NCI-H526 treated with DMSO at 0.1 percent for 48 hours (cell line): ENCODE measurements around the gene STX2.
"Not testable (repeated sequence)": the region's sequence is repeated elsewhere in the genome, so short reads cannot be mapped to it uniquely, and the experiment has no call there.

Source experiments
- DNase-seq: peaks from one replicate; lab custom pipeline; 2025; lab: John Stamatoyannopoulos, UW

STX2 gene

DNA sequence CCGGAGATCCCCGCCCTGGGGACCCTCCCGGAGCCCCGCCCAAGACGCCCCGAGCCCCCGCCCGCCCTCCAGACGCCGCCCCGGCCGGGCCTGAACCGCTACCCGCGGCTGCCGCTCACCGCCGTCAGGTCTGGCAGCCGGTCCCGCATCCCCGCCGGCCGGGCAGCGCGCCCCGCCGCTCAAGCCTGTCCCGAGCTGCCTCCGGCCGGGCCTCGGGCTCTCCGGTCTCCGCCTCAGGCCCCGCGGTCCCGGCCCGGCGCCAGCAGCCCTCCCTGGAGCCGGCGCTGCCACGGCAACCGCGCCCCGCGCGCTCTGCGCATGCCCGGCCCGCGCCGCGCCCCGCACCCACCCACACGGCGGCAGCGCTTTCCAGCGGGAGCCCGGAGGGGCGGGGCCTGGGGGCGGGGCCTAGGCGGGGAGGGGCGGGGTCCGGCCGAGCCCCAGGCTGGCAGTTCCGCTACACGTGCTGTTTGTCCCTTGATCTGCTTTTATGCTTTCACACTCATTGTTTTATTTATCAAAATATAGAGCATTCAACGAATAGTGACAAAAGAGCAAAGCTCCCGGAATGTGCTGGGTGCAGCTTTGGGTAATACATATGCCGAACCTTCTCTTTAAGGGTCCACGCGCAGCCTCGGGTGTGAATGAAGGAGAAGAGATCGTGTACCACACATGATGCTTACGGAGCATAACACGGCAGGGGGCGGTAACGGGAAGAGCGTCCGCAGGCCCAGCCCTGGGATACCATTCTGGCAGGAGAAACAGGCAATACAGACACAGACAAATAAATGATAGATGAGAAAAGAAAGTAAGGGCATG, at the start of gene STX2:
Gene STX2 (minus strand): TSS at position 300 of the 819 bp plus-strand sequence. CDS start 151 bp downstream, at position 149.
- peak; percentile 72 for DNase-seq

DNA sequence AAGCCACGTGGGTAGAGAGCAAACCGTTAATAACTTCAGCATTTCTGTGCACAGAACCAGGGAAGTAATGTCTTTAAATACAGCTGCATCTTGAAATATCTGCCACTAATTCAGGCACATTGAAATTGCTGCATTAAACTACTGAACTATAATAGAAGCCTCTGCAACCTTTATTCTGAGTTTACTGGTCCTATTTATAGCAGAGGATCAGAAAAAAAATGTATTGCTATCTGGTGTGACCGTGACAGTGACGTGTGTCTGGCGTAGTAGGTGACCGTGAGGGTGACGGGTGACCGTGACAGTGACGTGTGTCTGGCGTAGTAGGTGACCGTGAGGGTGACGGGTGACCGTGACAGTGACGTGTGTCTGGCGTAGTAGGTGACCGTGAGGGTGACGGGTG, 48.1 kb upstream of the STX2 start:
- DNase-seq = not testable (repeated sequence)

DNA sequence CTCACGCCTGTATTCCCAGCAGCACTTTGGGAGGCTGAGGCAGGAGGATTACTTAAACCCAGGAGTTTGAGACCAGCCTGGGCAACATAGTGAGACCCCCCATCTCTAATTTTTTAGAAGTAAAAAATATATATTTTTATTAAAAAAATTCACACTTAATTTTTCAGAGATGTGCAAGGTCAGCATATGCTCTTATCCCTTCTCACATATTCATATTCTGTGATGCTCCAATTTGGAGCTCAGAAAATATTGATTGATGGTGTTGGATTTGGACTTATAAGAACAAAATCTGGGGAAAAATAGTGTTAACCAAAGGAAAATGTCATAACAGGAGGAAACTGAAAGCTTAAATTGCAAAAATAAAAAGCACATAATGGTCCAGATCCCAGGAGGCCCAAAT, 42.5 kb upstream of the STX2 start:
- no peak for DNase-seq

DNA sequence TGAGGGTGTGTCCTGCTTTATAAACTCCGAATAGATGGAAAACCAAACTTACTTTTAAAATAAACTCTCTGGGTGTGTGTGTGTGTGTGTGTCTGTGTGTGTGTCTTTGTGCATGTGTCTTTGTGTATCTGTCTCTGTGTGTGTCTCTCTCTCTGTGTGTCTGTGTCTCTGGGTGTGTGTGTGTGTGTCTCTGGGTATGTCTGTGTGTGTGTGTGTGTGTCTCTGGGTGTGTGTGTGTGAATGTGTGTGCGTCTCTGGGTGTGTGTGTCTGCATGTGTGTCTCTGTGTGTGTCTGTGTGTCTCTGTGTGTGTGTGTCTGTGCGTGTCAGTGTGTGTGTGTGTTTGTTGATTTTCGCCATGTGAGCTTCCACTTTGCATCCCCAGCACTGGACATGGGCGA, 42.0 kb upstream of the STX2 start:
- DNase-seq = no peak

DNA sequence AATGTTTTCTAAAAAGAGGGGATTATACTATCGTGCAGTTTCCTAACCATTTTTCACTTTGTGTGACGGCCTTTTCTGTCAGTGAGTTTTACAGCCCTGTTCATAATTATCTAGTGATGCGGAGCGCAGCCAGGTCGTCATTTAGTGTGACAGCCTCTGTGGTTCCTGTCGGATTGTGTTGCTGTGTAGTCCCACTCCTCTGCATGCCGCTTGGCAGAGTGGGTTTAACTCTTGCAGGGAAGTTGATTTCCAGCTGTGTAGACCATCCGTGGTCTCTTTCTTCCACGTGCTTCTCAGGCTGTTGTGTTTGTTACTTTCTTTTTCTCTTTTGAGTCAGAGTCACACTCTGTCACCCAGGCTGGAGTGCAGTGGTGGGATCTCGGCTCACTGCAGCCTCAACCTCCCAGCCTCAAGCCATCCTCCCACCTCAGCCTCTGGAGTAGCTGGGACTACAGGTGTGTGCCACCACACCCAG, 41.4 kb upstream of the STX2 start:
- DNase-seq = no peak

DNA sequence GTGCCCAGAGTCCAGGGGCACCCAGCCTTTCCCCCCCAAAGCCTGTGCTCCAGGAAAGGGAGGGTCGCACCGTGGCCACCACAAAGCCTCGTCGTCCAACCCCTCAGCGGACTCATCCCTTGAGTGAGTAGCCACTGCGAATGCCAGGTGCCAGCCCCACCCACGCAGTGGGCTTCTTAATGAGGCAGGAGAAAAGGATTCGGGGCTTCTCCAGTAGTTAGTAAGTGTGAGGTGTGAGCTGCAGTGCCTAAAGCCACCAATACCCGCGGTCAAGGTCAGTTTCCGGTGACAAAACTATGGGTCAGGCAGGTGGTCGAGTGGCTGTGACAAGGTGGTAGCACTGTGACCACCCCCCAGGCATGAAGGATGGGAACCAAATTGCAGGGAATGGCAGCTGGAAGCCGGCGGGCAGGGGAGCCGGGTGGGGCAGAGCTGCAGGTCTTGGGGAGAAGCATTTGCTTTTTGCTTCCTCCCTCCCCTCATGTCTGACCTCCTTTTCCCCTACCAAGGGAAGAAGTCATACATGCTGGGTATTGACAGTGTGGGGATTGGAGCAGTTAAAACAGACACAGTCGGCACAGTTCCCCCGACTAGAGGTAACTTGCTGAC, 40.8 kb upstream of the STX2 start:
- no peak for DNase-seq

DNA sequence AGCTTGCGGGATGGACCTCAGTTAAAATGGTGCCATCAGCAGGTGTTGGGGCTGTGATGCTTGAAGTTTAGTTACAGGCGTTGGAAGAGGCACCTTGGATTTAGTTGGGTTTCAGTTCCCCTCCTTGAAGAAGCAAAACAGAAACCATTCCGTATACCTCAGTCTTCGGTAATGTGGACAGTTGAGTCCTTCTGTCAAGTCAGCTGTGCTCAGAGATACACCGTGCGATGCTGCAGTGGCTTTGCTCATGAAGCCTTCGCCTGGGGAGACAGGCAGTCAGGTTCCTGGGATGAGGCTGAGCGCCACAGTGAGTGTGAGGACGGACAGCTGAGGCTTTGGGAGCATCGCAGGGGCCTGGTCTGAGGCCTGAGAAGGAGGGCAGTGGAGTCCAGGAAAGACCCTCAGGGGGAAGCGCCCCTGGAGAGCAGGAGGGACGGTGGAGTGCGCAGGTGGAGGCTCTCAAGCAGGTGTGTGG, 40.2 kb upstream of the STX2 start:
- no peak for DNase-seq

DNA sequence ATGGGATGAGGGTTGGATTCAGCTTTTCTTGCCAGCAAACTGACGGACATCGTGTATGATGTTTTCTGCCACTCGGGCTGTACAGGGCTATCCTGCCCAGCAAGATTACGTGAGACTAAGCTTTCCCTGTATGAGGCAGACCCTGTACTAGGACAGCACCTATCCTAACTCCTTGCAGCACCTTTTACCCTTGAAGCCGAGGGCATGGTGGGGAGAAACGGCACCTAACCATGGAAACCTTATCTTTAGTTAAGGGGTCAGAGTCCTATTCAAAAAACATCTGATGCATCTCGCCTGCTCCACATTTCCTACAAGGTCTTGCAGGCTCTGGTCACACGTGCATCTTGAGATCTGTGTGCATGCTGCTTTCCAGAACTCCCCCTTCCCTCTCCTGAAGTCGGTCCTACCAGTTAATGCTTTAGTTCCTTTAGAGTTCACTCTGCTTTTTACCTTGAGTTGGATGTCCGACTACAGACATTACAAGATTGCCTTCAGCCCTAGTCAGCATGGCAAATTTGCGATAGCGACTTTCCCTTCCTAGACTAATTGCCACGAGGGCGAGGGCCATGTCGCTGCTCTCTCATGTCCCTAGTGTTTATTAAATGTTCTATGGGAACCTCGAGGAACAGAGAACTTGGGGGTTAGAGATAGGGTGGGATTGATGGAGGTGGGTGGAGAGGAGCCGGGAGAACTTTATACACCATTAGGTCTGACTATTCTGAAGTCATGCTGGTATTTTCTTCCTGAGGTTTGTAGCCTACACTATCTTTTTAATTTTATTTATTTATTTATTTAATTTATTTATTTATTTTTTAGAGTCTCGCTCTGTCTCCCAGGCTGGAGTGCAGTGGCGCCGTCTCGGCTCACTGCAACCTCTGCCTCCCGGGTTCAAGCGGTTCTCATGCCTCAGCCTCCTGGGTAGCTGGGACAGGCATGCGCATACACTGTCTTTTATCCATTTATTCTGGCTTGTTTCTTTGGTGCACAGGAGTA, 39.4 kb upstream of the STX2 start:
- DNase-seq = peak; percentile 21

DNA sequence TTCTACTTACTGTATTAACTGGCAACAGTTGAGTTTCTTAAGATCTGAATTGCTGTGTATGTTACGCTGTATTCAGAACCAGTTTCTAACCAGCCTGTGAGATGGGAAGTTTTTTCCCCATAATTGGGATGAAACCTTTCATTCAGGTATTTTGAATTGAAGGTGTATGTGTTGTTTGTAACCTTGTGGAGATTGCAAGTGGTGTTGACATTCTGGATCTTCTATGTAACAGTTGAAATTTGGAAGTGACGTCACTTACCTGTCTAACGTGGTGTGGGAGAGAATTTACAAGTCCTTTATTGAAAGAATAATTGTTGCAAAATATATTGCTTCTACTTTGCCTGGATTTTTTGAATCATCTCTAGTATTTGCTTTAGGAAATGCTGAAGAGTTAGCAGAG, 38.3 kb upstream of the STX2 start:
- DNase-seq = no peak

DNA sequence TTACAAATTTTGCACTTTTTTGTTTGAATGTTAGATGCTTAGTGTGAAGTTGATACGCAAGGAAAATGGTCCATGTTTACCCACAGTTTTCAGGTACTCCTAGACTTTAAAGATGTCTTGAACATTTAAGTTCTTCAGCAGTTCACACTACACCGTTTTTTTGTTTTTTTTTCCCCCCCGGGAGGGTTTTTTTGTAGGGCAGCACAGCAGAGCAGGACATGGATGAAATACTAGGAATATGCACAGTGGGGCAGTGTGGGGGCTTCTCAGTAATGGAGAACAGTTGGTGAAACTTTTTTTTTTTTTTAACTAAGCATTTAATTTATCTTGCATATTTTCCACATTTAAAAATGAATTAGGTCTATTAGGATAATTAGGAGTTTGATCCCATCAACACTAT, 37.7 kb upstream of the STX2 start:
- no peak for DNase-seq

DNA sequence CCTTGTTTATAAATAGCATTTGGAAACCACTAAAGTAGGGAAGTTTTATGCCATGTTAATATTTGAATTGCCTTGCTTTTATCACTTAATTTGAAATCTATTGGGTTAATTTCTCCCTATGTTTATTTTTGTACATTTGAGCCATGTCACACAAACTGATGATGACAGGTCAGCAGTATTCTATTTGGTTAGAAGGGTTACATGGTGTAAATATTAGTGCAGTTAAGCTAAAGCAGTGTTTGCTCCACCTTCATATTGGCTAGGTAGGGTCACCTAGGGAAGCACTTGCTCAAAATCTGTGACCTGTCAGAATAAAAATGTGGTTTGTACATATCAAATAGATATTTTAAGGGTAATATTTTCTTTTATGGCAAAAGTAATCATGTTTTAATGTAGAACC, 37.2 kb upstream of the STX2 start:
- no peak for DNase-seq

DNA sequence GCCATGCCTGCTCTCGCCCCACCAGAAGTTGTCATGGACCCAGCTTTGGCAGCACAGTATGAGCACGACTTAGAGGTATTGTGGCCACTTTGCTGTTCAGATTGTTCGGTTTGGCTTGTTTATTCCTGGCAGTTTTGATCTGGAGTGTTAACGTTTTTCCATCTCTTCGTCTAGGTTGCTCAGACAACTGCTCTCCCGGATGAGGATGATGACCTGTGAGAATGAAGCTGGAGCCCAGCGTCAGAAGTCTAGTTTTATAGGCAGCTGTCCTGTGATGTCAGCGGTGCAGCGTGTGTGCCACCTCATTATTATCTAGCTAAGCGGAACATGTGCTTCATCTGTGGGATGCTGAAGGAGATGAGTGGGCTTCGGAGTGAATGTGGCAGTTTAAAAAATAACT, 36.7 kb upstream of the STX2 start:
- DNase-seq = not testable (repeated sequence)

DNA sequence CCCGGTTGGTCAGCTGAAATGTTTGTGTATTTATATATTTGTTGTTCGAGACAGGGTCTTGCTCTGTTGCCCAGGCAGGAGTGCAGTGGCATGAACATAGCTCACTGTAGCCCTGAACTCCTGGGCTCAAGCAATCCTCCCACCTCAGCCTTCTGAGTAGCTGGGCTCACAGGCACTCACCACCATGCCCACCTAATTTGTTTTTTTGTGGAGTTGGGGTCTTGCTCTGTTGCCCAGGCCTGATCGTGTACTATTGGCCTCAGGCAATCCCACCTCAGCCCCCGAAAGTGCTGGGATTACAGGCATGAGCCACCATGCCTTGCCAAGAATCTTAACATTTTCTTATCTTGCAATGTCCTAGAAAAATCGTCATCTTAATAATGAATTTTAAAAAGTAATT, 36.1 kb upstream of the STX2 start:
- no peak for DNase-seq

DNA sequence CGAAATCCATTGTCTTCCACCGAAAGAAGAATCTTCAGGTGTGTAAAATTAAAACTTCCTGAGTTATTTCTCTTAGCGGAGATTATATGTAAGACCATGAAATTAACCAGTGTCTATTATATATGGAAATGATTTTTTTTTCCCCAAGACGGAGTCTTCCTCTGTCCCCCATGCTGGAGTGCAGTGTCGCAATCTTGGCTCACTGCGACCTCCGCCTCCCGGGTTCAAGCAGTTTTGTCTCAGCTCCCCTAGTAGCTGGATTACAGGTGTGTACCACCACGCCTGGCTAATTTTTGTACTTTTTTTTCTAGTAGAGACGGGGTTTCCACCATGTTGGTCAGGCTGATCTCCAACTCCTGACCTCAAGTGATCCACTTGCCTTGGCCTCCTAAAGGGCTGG, 35.6 kb upstream of the STX2 start:
- DNase-seq = no peak

DNA sequence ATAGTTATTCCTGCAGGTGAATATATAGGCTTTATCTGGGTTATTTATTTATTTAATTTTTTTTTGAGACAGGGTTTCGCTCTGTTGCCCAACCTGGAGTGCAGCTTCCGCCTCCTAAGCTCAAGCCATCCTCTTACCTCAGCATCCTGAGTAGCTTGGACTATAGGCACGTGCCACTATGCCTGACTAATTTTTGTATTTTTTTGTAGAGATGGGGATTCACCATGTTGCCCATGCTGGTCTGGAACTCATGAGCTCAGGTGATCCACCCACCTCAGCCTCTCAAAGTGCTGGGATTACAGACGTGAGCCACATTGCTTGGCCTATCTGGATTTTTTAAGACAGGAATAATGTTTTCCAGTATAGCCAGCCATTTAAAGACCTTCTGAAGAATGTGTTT, 34.8 kb upstream of the STX2 start:
- no peak for DNase-seq

DNA sequence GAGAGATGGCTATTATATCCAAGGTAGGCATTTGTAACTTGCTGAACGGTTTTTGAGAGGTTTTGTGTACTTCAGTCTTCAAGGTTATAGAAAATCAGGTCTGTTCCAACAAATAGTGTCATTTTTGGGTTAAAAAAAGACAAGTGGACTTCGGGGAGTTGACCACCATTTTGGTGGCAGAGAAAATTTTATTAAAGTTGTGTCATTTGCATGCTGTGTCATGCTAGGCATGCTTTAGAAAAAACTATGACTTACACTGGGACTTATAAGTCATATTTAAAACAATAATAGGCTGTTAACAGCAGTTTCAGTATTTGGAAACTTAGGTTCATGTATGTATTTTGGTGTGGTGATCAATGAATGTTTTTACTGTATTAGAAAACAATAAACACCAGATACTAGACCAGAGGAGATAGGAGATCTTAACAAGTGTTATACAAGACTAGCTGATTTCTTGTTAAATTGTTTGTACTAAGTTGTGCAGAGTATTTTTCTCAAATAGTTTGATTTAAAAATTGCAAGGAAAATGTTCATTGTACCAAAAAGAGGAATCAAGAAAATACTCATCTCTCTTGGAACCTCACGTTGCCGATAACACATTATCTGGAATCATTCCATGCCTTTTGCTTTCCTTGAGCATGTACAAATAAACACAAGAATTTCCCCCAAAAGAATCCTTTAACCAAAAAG, 34.2 kb upstream of the STX2 start:
- DNase-seq = no peak

DNA sequence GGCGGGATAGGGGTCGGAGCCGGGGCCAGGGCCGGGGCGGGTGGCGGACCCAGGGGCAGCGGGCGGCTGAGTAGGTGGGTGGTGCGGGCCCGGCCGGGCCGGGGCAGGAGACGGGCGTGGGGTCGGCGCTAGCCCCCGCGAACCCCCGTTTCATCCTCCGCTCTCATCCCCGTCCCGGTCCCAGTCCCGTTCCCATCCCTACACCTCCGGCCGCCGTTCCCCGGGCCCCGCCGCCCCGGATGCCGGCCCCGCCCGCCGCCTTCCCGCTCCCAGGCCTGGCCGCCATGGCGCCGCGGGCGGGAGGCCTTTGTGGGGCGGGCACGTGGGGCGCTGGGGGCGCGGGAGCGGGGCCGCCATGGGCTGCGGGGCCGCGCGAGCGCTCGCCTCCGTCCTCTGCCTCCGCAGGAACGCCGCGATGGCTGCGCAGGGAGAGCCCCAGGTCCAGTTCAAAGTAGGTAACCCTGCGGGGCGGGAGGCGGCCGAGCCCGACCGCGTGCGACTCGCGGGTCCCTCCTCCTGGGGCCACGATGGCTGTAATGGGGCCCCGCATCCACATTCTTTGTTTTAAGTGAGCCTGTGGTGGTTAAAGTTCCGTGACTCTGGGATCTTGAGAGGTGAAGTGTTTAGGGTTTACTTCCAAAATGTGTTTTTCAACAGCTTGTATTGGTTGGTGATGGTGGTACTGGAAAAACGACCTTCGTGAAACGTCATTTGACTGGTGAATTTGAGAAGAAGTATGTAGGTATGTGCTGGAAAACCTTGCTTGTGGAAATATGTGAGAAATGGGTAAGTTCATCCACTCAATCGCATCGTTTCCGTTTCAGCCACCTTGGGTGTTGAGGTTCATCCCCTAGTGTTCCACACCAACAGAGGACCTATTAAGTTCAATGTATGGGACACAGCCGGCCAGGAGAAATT, 33.4 kb upstream of the STX2 start:
- no peak for DNase-seq

DNA sequence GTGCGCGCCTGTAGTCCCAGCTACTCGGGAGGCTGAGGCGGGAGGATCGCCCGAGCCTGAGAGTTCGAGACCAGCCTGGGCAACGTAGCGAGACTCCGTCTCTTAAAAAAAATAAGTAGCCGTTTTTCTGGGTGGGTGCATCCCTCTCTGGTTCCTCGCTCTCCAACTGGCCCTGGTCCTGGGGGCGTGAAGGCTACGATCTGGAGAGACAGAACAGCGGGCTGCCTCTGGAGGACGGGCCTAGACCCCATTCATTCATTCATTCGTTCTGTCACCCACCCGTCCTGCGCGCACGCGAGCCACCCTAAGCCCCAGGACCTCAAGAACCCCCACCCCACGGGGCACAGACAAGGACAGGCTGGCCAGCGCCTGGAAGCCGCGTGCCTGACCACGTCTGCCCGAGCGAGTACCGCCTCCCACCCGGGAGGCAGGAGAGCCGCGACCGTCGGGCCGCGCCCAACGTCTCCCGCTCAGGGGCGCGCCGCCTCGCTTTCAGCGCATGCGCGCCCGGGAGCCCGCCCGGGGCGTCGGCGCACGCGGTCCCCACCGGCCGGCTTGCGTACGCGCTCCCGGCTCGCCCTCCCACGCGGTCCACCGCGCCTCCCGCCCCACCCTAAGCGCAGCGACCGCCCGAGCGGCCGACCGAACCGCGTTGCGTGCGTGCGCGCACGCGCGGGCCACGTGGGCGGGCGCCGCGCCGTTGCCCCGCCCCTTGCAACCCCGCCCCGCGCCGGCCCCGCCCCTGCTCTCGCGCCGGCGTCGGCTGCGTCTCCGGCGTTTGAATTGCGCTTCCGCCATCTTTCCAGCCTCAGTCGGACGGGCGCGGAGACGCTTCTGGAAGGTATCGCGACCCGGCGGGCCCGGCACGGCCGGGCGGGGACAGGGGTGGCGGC, 32.5 kb upstream of the STX2 start, which contains the start of gene RAN:
Gene RAN (plus strand): TSS at position 781 of the 893 bp plus-strand sequence. CDS start 528 bp downstream, outside the sequence.
- peak; percentile 90 for DNase-seq
